Dermis microvascular lymphatic vessel endothelial cell (primary cell): ENCODE data around the gene NPTXR. TPM values are rescaled to one million over a fixed set of nuclear protein-coding genes. Genes with fewer than 3 reads are reported as not detected.
A peak's percentile ranks its signal among the peaks of the same experiment; 100 is the strongest.

ENCODE experiments used
- DNase-seq, 2 donors: peaks; one replicate each; pipeline versions ENCODE4 v3.0.0 to v3.0.0-alpha.2; 2010; ENCODE audit warnings: low read depth in 2 of 2
- total RNA-seq: library from RNA; depleted of rRNA; stranded (reverse); fragments of >200 nt; gene quantifications from 2 replicates; pipeline ENCODE4 v1.2.1, GENCODE V29; 2014

Gene NPTXR
- total RNA-seq, 1 donor from 2014 or later = 0.13 TPM

DNA sequence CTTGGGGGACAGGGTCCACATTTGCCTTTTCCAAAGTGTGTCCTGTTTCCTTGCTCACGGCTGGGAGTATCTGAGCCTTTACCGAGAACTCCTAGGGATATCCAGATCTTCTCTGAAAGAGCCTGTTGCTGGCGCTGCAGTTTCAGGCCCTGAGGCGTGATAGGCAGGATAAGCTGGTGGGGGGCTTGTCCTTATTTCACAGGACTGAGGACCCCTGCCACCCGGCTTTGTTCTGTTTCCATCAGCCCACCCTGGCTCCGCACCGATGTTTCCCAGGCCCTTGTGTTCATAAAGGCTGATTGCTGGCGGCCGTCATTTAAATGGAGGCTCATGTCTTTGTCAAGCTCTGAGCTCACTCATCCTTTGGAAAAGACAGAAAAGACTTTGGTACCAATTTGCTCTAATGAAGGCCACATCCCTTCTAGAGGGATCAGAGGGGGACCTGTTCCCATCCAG lies 9.4 kb upstream of the NPTXR start:
- no peak for DNase-seq

DNA sequence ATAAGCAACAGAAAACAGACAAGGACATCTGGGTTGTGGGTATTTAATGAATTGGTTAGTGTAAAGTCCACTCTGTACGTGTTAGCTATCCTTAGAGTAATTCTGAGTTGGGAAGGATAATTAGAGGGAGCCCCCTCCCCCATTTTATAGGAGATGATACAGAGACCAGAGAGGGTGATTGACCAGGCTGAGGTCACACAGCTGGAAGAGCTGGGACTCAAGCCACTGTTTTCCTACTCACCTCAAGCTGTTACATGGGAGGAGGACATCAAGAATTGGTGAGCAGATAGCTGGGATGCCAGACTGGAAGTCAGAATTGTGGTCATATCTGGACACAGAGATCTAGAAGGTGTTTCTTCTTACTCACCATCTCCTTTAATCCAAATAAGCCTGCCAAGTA lies 8.7 kb upstream of the NPTXR start:
- no peak for DNase-seq

DNA sequence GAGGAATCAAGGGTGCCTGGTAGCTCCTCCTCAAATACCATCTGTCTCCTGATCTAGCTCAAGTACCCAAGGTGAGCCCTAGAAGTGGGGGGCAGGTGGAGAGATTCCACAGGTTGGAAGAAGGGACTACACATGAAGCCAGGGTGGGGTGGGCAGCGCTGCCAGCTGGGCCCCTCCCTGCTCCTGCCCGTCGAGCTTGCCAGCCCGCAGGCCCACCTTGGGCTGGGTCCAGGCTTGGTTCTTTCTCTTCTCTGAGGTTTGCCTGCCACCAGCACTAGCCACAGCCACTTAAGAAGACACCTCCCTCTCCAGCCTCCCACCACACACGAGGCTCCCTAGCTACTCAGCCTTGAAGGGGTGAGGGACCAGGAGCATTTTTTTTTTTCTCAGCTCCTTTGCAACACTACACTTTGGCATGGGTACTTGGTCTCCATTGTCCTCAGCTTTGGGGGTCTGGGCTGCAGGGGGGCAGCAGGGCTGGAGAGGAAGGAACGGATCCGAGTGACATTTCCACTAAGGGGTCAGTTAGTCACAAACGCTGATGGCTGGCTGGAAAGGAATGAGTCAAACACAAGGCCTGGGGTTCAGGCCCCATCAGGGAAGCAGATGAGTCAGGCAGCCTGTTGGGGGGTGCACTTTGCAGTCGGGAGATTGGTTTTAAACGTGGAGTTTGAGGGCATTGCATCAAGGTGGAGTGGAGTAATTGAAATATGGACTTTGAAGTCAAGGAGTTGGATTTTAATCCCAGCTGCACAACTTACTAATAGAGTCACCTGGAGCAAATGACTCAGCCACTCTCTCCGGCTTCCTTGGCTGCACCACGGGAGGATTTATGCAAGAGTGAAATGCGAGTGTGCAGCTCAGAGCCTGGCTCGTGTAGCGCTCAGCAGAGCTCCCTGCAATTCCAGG lies 7.4 kb upstream of the NPTXR start:
- no peak for DNase-seq

DNA sequence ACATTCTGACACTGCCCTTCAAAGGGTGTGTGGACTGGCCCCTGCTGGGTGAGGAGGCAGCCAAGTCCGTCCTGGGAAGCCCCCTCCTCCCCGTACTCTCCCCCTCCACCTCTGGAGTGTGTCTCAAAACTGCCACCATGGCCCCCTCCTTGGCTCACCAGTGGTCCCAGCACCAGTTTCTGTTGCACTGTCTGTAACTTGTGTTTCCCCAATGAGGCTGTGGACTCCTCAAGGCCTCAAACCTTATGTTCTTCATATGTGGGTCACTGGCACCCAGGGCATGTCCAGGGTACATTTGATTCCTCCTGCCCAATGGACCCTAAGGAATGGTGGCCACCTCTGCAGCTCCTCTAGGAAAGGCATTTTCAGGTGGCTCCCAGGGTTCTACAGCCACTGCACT lies 6.6 kb upstream of the NPTXR start:
- no peak for DNase-seq

DNA sequence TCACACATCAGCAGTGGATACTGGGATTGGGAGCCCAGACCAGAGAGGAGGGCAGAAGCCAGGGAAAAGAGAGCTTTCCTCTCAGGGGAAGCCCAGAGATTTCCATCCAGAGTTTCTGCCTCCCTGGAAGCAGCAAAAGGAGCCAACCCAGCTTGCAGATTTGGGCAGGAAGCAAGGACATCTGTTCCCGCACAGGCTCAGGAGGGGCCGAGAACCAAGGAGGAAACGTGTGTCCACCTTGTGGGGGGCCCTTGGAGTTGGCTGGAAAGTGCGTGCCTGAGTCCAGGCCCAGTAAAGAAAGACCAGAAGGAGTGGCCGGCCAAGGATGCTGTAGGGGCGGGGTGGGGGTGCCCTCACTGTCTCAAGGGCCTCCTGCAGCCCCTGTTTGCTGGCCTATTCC lies 6.0 kb upstream of the NPTXR start:
- DNase-seq = no peak

DNA sequence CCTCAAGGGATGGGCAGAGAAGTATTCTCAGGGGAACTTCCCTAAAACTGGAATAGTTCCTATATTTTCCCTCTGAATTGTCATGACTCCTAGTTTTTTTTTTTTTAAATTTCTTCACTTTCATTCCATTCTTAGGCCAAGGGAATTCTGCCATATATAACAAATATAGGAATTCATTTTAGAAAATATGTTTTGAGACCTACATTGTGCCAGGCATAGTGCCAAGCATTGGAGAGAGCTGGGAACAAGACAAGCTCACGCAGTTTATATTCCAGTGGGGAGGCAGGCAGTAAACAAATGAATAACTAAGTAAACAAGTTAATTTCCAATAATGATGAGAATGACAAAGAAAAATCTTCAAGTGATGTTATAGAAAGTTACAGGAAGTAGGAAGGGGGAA lies 2.6 kb upstream of the NPTXR start:
- no peak for DNase-seq

DNA sequence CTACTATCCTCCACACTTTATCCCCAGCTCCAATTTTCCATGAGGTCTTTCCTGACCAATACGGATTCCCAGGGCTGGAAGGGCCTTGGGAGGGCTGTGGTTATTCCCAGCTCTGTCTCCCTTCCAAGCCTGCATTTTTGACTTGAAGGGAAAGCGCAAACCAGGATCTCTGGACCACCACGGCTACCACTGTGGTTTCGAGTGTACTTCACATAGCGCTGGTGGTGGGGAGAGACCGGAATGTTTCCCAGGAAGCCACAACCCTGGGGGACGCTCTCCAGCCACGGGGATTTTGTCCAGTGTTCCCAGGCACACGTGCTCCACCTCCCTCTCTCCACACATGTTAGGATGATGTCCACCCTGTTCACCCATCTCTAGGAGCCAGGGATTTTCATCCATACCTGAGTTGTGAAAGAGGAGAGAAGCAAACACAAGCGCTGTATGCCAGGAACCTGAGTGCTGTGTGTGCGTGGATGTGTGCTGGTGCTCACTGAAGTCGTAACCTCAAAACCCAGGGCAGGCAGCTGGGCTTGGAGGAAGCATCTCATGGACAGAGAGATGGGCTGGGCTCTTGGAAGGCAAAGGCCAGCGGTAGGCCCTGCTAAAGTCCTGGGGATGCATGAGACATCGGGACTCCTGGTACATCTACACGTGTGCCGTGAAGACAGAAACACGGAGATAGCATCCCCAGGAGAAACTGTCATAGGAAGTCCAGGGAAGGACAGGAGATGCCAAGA lies 1.3 kb upstream of the NPTXR start:
- no peak for DNase-seq

DNA sequence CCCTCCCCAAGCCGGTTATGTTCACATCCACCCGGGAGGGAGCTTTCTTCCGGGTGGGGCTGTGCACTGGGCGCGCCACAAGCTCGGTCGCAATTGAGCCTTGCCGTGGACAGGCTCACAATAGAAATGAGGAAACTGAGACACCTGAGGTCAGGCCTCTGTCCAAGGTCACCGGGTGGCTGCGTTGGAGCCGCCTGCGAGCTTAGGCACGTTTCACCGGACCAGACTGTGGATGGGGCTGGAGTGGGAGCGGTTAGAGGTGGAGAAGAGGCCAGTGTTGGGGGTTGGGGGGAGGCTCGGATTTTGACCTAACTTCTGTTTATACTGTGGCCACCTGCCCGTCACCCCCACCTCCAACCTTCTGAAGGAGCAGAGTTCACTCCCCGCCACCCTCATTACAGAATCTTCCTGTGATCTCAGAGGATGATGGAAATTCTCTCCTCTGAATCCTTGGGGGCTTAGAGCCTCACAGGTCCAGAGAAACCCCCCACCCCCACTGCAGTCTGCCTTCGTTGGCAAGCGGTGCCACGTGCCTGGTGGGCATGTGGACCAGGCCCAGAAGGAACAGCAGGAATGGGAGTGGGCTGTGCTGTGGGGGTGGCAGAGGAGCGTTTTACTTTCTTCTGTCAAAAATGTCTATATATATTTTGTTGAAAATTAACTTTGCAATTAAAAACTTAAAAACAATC lies 631 bp upstream of the NPTXR start:
- no peak for DNase-seq

DNA sequence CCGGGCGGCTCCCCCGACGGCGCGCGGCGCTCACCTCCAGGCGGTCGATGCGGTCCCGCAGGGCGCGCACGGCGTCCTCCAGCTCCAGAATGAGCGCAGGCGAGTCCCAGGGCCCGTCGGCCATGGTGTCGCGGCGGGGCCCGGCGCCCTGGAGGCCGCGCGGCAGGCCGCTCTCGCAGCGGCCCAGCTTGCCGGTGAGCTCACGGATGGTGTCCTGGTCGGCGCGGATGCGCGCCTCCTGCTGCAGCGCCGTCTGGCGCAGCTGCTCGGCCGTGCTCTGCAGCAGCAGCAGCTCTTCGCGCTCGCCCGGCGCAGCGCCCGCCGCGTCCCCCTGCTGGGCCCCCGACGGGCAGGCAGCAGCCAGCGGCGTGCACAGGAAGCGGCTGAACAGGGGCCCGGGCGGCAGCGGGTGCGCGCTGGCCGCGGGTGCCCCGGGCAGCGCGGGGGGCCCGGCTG lies 599 bp downstream of the NPTXR start:
- DNase-seq = peak; percentile 55 to 81

DNA sequence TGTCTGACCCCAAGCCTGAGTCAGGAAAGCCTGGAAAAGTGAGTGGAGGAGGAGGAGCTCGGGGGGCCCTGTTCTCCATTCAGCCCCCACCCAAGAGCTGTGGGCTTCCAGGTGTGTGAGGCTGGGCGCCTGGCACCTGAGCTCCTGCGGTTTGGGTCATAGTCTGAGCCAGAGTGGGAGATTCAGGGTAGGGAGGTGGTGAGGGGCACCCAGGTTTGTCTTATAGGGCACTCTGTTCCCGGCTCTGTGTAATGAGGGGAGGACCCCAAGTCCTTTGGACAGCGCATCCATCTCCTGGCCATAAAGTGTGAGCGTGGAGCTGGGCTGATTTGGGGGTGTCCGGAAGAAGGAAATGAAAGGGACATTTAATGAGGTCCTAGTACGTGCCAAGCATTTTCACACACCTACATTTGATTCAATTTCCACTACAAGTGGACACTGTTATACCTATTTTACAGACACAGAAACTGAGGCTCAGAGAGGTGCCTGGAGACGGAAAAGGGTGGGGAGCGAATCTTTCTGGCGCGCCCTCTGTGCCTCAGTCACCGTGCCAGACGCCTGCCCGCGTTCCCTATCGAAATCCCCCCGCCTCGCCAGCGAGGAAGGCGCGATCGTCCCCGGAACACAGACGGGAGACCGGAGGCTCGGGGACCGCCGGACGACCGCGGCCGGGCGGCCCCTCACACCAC lies 1.2 kb downstream of the NPTXR start:
- no peak for DNase-seq

DNA sequence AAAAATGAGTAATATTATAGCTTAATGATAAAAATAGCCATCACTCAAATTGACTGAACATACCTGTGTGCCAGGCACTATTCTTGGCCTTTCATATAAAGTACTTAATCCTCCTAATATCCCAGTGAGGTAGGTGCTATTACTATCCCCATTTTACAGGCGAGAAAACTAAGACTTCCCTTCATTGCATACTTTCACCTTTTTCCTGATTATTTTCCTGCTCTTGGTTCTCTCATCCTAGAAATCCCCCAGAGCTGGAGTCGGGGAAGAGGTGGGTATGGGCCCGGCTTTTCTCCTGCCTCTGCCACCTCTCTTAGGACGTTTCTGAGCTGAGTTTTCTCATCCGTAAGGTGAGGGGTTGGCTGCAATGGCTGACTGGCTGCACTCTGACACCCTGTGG lies 2.2 kb downstream of the NPTXR start:
- DNase-seq = no peak

DNA sequence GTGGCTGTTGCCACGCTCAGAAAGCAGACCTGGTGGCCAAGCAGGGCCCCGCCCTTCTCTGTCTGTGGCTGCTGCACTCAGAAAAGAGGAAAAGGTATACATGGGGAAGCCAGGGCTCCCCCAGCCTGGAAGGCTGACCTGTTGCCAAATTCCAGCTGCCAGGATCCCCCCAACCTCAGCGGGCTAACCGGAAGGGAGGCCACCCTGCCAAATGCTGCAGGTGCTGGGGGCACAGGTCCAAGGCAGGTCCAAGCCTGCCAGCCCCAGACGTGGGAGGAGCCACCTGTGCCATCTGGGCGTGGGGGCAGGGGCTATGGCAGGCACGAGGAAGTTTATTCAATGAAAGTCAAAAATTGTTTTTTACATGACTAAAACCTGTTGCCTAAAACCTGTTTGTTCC lies 2.6 kb downstream of the NPTXR start:
- DNase-seq = no peak

DNA sequence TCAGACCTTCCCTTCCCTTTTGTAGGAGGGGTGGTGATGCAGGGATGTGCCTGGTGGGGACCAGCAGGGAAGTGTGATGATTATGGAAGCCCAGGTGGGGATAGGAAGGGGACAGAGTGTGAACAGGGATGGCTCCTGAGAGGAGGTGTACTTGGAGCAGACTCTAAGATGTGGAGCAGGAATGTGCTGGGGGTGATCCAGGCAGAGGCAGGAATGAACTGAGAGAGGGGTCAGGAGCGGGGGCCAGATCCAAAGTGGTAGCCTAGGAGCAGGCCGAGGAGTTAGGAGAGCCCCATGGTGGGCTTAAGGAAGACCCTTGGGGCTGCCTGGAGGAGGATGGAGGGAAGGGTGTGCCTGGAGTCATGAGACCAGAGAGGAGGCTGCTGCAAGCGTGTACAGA lies 3.7 kb downstream of the NPTXR start:
- no peak for DNase-seq

DNA sequence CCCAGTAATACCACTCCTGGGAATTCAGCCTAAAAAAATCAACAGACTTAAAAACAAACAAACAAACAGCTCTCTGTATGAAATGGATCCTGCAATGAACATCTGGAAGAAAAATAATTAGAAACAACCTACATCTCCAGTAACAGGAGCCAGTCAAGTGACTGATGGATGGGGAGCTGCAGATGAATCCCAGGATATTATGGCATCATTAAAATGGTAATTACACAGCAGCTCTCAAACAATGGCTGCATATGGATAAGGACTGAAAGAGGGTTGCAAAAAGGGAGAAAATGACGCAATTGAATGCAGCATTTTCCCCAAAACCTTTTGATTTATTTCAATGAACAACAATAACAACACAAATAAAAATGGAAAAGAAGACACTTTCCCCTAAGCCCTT lies 4.1 kb downstream of the NPTXR start:
- no peak for DNase-seq

DNA sequence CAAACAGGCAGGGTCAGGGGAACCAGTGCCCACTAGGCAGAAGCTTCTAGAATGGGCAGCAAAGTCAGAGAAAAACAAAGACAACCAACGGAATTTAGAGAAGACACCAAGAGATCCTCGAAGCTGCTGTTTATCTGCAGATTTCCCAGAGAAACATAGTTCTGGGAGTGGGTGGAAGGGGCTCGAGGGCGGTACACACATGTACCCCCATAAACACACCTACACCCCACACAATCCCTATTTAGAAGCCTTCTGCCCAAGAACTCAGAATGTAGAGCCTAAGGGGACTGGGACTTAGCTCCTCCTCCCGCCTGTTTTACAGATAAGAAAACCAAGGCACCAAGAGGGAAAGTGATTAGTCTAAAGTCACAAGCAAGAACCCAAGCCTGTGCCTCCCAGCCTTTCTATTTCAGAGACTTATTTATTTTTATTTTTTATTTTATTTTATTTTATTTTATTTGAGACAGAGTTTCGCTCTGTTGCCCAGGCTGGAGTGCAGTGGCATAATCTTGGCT lies 6.4 kb downstream of the NPTXR start:
- no peak for DNase-seq

DNA sequence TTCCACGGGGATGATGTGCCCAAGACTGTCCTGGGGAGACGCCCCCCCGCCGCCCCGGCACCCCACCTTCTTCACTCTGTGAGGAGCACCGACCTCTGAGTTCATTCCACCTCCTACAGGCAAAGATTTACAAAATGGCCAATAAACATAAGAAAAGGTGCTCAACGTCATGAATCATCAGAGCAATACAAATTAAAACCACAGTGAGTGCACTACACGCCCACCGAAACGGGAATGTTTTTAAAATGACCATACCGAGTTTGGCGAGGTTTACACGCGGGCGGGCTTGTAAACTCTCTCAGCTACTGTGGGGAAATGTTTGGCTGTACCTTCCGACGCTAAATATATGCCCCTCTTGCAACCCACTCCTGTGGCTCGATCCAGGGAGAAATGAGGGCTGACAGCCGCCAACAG lies 7.9 kb downstream of the NPTXR start:
- no peak for DNase-seq

DNA sequence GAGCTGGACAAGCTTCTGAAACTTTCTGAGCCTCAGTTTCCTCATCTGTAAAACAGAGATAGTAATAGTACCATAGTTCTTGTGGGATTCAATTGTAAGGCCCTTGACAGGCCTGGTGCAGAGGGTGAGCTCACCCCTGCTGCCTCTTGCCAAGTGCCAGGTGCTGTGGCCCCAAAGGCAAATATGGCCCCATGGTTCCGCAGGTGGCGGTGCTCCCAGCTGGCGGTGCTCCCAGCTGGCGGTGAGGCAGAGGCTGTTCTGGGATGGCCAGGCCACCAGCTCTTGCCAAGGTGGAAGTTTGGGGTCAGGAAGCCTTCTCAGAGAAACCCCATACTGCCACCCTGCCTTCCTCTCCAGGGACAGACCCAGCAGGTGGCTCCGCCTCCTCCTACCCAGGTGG lies 8.8 kb downstream of the NPTXR start:
- no peak for DNase-seq

DNA sequence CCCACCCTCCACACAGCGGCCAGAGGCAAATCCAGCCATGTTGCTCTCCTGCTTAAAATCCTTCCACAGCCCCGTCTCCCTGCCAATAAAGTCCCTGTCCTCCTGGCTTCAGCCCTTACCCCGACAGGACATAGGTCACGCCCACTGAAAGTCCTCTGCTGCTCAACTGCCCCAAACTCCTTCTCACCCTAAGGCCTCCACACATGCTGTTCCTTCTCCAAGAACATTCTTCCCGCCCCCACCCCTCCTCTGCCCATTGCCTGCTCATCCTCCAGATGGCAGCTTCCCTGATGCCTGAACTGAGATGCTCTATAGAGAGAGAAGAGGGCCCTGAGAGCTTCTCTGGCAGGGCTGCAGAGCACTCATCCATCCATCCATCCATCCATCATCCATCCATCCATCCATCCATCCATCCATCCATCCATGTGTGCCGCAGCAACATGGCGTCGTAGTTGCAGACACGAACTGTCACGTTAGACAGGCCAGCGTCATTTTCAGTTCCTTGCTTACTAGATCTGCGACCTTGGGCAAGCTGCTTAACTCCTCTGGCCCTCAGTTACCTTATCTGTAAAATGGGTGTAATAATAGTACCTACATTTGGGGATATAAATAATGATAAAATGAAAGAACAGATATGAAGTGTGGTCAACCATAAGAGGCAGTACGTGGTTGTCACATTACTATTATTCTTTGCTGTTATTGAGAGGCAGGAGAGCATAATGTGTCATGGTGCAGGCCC lies 9.4 kb downstream of the NPTXR start:
- DNase-seq = no peak

DNA sequence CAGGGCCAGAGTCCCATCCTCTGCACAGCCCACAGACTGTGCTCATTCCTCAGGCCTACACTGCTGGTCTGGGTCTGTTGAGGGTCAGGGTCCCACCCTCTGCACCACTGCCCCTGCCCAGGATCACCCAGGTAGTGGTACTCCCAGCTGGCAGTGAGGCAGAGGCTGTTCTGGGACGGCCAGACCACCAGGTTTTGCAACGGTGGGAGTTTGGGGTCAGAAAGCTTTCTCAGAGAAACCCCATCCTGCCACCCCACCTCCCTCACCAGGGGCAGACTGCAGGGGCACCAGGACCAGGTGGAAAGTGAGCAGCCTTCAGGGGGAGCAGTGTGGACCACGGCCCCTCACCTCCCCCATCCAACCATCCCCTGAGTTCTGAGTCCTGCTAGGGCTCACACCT lies 10.8 kb downstream of the NPTXR start:
- no peak for DNase-seq
